BLaER1 (cell line): ENCODE results near the gene PDE4B.
"Not testable (repeated sequence)": the region's sequence is repeated elsewhere in the genome, so short reads cannot be mapped to it uniquely, and the experiment has no call there.

Experiments used
- H3K27ac ChIP-seq: shearing (Covaris generic); formaldehyde crosslinking; 2 replicates; pipeline ENCODE4 v1.8.1; 2022
- H3K27me3 ChIP-seq: shearing (Covaris generic); formaldehyde crosslinking; 2 replicates; pipeline ENCODE4 v1.8.1; 2022
- H3K36me3 ChIP-seq: shearing (Covaris generic); formaldehyde crosslinking; 2 replicates; pipeline ENCODE4 v1.8.1; 2022
- H3K4me1 ChIP-seq: shearing (Covaris generic); formaldehyde crosslinking; 2 replicates; pipeline ENCODE4 v1.8.1; 2022
- H3K4me2 ChIP-seq: shearing (Covaris generic); formaldehyde crosslinking; 2 replicates; pipeline ENCODE4 v1.8.1; 2022
- H3K4me3 ChIP-seq: shearing (Covaris generic); formaldehyde crosslinking; 2 replicates; pipeline ENCODE4 v1.8.1; 2022
- H3K9ac ChIP-seq: shearing (Covaris generic); formaldehyde crosslinking; 2 replicates; pipeline ENCODE4 v1.8.1; 2022
- H3K9me3 ChIP-seq: shearing (Covaris generic); formaldehyde crosslinking; 2 replicates; pipeline ENCODE4 v1.8.1; 2022
- H4K20me1 ChIP-seq: shearing (Covaris generic); formaldehyde crosslinking; 2 replicates; pipeline ENCODE4 v1.8.1; 2022
- Cebpa-rat ChIP-seq: shearing (Covaris generic); IDR thresholded peaks from 2 replicates; pipeline ENCODE4 v1.8.1; 2022

Gene PDE4B

GRCh38 chr1:66090859-66091457, 298.3 kb downstream of the PDE4B start:
- peaks cover 7% of the 10 kb centered on the region; the same call in 1 of the 2 replicates for H3K4me1 ChIP-seq
- H3K27ac ChIP-seq, result no peak overlapping the region
- H3K4me2 ChIP-seq, result no peak overlapping the region
- no peaks in the 10 kb centered on the region for H3K9me3 ChIP-seq
- no peaks in the 10 kb centered on the region for H3K27me3 ChIP-seq
- H4K20me1 ChIP-seq, result no peaks in the 10 kb centered on the region
- no peak for TF ChIP-seq Cebpa-rat
- no peak overlapping the region for H3K9ac ChIP-seq
- no peak overlapping the region for H3K4me3 ChIP-seq
- no peaks in the 10 kb centered on the region for H3K36me3 ChIP-seq

GRCh38 chr1:66095190-66095589, 302.5 kb downstream of the PDE4B start:
- Histone ChIP-seq H3K9ac (no peak overlapping the region), H3K9me3 (no peaks in the 10 kb centered on the region), H3K4me3 (no peak overlapping the region), H3K4me2 (no peak overlapping the region), H3K36me3 (no peaks in the 10 kb centered on the region), H4K20me1 (no peaks in the 10 kb centered on the region), H3K27ac (no peak overlapping the region), H3K4me1 (peaks cover 7% of the 10 kb centered on the region; the same call in 1 of the 2 replicates), H3K27me3 (no peaks in the 10 kb centered on the region)
- TF ChIP-seq Cebpa-rat, result no peak

GRCh38 chr1:66100959-66101358, 308.3 kb downstream of the PDE4B start:
- H3K9ac ChIP-seq, H3K4me3 ChIP-seq, H4K20me1 ChIP-seq, H3K4me1 ChIP-seq, H3K27me3 ChIP-seq, H3K4me2 ChIP-seq, H3K27ac ChIP-seq, H3K9me3 ChIP-seq, H3K36me3 ChIP-seq: not testable (repeated sequence)

GRCh38 chr1:66104076-66104475, 311.4 kb downstream of the PDE4B start:
- H4K20me1 ChIP-seq, H3K4me3 ChIP-seq, H3K4me1 ChIP-seq, H3K9me3 ChIP-seq, H3K4me2 ChIP-seq, H3K27me3 ChIP-seq, H3K36me3 ChIP-seq, H3K9ac ChIP-seq, H3K27ac ChIP-seq: not testable (repeated sequence)

- no peaks in the 10 kb centered on the region for H3K4me1 ChIP-seq
- no peak overlapping the region for H3K27ac ChIP-seq
- H3K9me3 ChIP-seq, result no peaks in the 10 kb centered on the region
- no peak for TF ChIP-seq Cebpa-rat
- H3K4me2 ChIP-seq, result no peak overlapping the region
- no peaks in the 10 kb centered on the region for H3K36me3 ChIP-seq
- no peaks in the 10 kb centered on the region for H4K20me1 ChIP-seq
- H3K4me3 ChIP-seq, result no peak overlapping the region
- no peak overlapping the region for H3K9ac ChIP-seq
- no peaks in the 10 kb centered on the region for H3K27me3 ChIP-seq
Observed at GRCh38 chr1:66108624-66109023, 315.9 kb downstream of the PDE4B start.

GRCh38 chr1:66112744-66113400, 320.2 kb downstream of the PDE4B start:
- Histone ChIP-seq H3K27me3 (no peaks in the 10 kb centered on the region), H3K4me2 (no peak overlapping the region), H4K20me1 (no peaks in the 10 kb centered on the region), H3K9ac (no peak overlapping the region), H3K4me1 (no peaks in the 10 kb centered on the region), H3K4me3 (no peak overlapping the region), H3K9me3 (no peaks in the 10 kb centered on the region), H3K36me3 (no peaks in the 10 kb centered on the region), H3K27ac (no peak overlapping the region)
- no peak for TF ChIP-seq Cebpa-rat

GRCh38 chr1:66119148-66119547, 326.5 kb downstream of the PDE4B start:
- no peak overlapping the region for H3K27ac ChIP-seq
- H3K4me1 ChIP-seq, result no peaks in the 10 kb centered on the region
- peaks cover 34% of the 10 kb centered on the region for H3K27me3 ChIP-seq
- no peak overlapping the region for H3K4me2 ChIP-seq
- no peak overlapping the region for H3K4me3 ChIP-seq
- H4K20me1 ChIP-seq, result 0 out of 2 replicates have a peak, but pooled peaks cover 11% of the 10 kb centered on the region
- no peaks in the 10 kb centered on the region for H3K9me3 ChIP-seq
- no peak for TF ChIP-seq Cebpa-rat
- no peaks in the 10 kb centered on the region for H3K36me3 ChIP-seq
- H3K9ac ChIP-seq, result no peak overlapping the region

GRCh38 chr1:66124670-66125069, 332.0 kb downstream of the PDE4B start:
- Histone ChIP-seq H3K9ac (no peak overlapping the region), H4K20me1 (0 out of 2 replicates have a peak, but pooled peaks cover 11% of the 10 kb centered on the region), H3K4me3 (no peak overlapping the region), H3K4me1 (no peaks in the 10 kb centered on the region), H3K9me3 (peaks cover 17% of the 10 kb centered on the region), H3K27me3 (peaks cover 72% of the 10 kb centered on the region), H3K27ac (no peak overlapping the region), H3K4me2 (no peak overlapping the region), H3K36me3 (no peaks in the 10 kb centered on the region)
- no peak for TF ChIP-seq Cebpa-rat

GRCh38 chr1:66128641-66129040, 335.9 kb downstream of the PDE4B start:
- H3K9me3 ChIP-seq, result peaks cover 28% of the 10 kb centered on the region

GRCh38 chr1:66132324-66132723, 339.6 kb downstream of the PDE4B start:
- no peaks in the 10 kb centered on the region for H3K4me1 ChIP-seq
- H3K9me3 ChIP-seq, result peaks cover 28% of the 10 kb centered on the region
- peaks cover 51% of the 10 kb centered on the region for H3K27me3 ChIP-seq
- no peak overlapping the region for H3K4me3 ChIP-seq
- no peak overlapping the region for H3K4me2 ChIP-seq
- H3K9ac ChIP-seq, result no peak overlapping the region
- no peak for TF ChIP-seq Cebpa-rat
- H4K20me1 ChIP-seq, result no peaks in the 10 kb centered on the region
- H3K27ac ChIP-seq, result no peak overlapping the region
- H3K36me3 ChIP-seq, result no peaks in the 10 kb centered on the region

More at GRCh38 chr1:66128641-66129040, 335.9 kb downstream of the PDE4B start:
- not testable (repeated sequence) for H3K36me3 ChIP-seq, H3K4me1 ChIP-seq, H3K9ac ChIP-seq, H4K20me1 ChIP-seq, H3K27ac ChIP-seq, H3K4me2 ChIP-seq, H3K4me3 ChIP-seq
- H3K27me3 ChIP-seq, result peaks cover 82% of the 10 kb centered on the region
